GM23338 (cell line): ENCODE measurements around the gene PKP2. TPM values are rescaled to one million over a fixed set of nuclear protein-coding genes. Genes with fewer than 3 reads are reported as not detected.

Experiments
- ATAC-seq: fragments of 200-7000 bp; cut with Tn5 transposase; 3 replicates; pipeline ENCODE4 v1.9.1; 2020
- DNase-seq: peaks from one replicate; pipeline ENCODE4 v3.0.0-alpha.2; 2015; ENCODE audit warnings: low spot score
- H2AFZ ChIP-seq: fragments of 200-600 bp; sonication (generic); 2 replicates; pipeline ENCODE4 v1.8.0; 2016; ENCODE audit warnings: antibody characterized with exemption, mild to moderate bottlenecking, moderate library complexity
- H3F3A ChIP-seq: fragments of 200-600 bp; sonication (generic); replicated peaks from 2 replicates; pipeline ENCODE4 v1.8.0; 2017; ENCODE audit warnings: antibody characterized with exemption, mixed run types, low read depth
- H3K27ac ChIP-seq: fragments of 200-600 bp; sonication (generic); 2 replicates; pipeline ENCODE4 v1.6.1; 2016; ENCODE audit warnings: low read depth
- H3K27me3 ChIP-seq: fragments of 200-600 bp; sonication (generic); 2 replicates; pipeline ENCODE4 v1.8.0; 2016; ENCODE audit warnings: mild to moderate bottlenecking, mixed run types, moderate library complexity; ENCODE audit not compliant: insufficient read depth
- H3K36me3 ChIP-seq: fragments of 200-600 bp; sonication (generic); 2 replicates; pipeline ENCODE4 v1.8.0; 2016; ENCODE audit warnings: mild to moderate bottlenecking; ENCODE audit not compliant: insufficient read depth
- H3K4me1 ChIP-seq: fragments of 200-600 bp; sonication (generic); 2 replicates; pipeline ENCODE4 v1.8.0; 2016; ENCODE audit warnings: mild to moderate bottlenecking, moderate library complexity; ENCODE audit not compliant: insufficient read depth
- H3K4me2 ChIP-seq: fragments of 200-600 bp; sonication (generic); 2 replicates; pipeline ENCODE4 v1.7.1; 2017; ENCODE audit warnings: mixed run types
- H3K4me3 ChIP-seq: fragments of 200-600 bp; sonication (generic); 2 replicates; pipeline ENCODE4 v1.6.1; 2016; ENCODE audit warnings: mixed run types
- H3K79me2 ChIP-seq: fragments of 200-600 bp; sonication (generic); replicated peaks from 2 replicates; pipeline ENCODE4 v1.8.0; 2017; ENCODE audit warnings: mild to moderate bottlenecking; ENCODE audit not compliant: insufficient read depth
- H3K9me2 ChIP-seq: fragments of 200-600 bp; sonication (generic); 2 replicates; pipeline ENCODE4 v1.8.0; 2017; ENCODE audit not compliant: insufficient read depth
- H4K20me1 ChIP-seq: fragments of 200-600 bp; sonication (generic); replicated peaks from 2 replicates; pipeline ENCODE4 v1.8.0; 2017; ENCODE audit warnings: mild to moderate bottlenecking; ENCODE audit not compliant: insufficient read depth
- H3K27ac Mint-ChIP-seq: 2 replicates; pipeline ENCODE4 v1.8.0; 2020; ENCODE audit warnings: inconsistent platforms, mild to moderate bottlenecking, moderate library complexity, mixed read lengths
- H3K27me3 Mint-ChIP-seq: 3 replicates; pipeline ENCODE4 v1.8.0; 2022; ENCODE audit warnings: low read depth, mild to moderate bottlenecking, moderate library complexity, mixed read lengths, inconsistent platforms; ENCODE audit not compliant: insufficient read depth, poor library complexity
- H3K36me3 Mint-ChIP-seq: 3 replicates; pipeline ENCODE4 v1.8.0; 2021; ENCODE audit warnings: low read depth, mild to moderate bottlenecking, inconsistent platforms, moderate library complexity, mixed read lengths
- H3K4me1 Mint-ChIP-seq: 3 replicates; pipeline ENCODE4 v1.8.0; 2020; ENCODE audit warnings: mild to moderate bottlenecking, inconsistent platforms, mixed read lengths
- H3K4me3 Mint-ChIP-seq: 3 replicates; pipeline ENCODE4 v1.8.0; 2021; ENCODE audit warnings: moderate library complexity, mild to moderate bottlenecking, inconsistent platforms, mixed read lengths
- H3K9me3 Mint-ChIP-seq: 3 replicates; pipeline ENCODE4 v1.8.0; 2020; ENCODE audit warnings: moderate library complexity, mild to moderate bottlenecking, inconsistent platforms, mixed read lengths
- CREB1 ChIP-seq: fragments of 250-450 bp; sonication (Bioruptor Pico); IDR thresholded peaks from 2 replicates; pipeline ENCODE4 v1.5.0; 2020; ENCODE audit warnings: low read depth, mild to moderate bottlenecking, moderate library complexity
- EZH2 ChIP-seq: fragments of 200-600 bp; sonication (generic); IDR thresholded peaks from one replicate; pipeline ENCODE4 v1.8.0; 2017; ENCODE audit warnings: antibody characterized with exemption, mild to moderate bottlenecking, low read depth; ENCODE audit not compliant: unreplicated experiment
- EZH2phosphoT487 ChIP-seq: fragments of 200-600 bp; sonication (generic); IDR thresholded peaks from one replicate; pipeline ENCODE4 v1.8.1; 2018; ENCODE audit warnings: antibody characterized with exemption; ENCODE audit not compliant: unreplicated experiment
- NANOG ChIP-seq: IDR thresholded peaks from 2 replicates; pipeline ENCODE4 v1.6.1; 2016; ENCODE audit warnings: antibody characterized with exemption, borderline replicate concordance
- POLR2AphosphoS5 ChIP-seq: IDR thresholded peaks from 2 replicates; pipeline ENCODE4 v1.6.1; 2016; ENCODE audit warnings: antibody characterized with exemption, low read depth
- STAT1 ChIP-seq: IDR thresholded peaks from one replicate; pipeline ENCODE4 v1.6.1; 2016; ENCODE audit warnings: antibody characterized with exemption; ENCODE audit not compliant: unreplicated experiment
- ZNF114 ChIP-seq: fragments of 250-450 bp; sonication (Bioruptor Pico); IDR thresholded peaks from 2 replicates; pipeline ENCODE4 v1.5.0; 2020; ENCODE audit warnings: mild to moderate bottlenecking, moderate library complexity
- ZNF331 ChIP-seq: fragments of 250-450 bp; sonication (Bioruptor Pico); IDR thresholded peaks from 2 replicates; pipeline ENCODE4 v1.5.0; 2020; ENCODE audit warnings: low read depth, mild to moderate bottlenecking, moderate library complexity
- polyA plus RNA-seq: library from polyadenylated mRNA; unstranded; fragments of >200 nt; fragmentation: Nextera tagmentation; extraction: Ambion mirVana; gene quantifications from 2 replicates; pipeline ENCODE4 v1.2.1, GENCODE V29; 2016
- total RNA-seq: library from RNA; depleted of rRNA; stranded (reverse); fragments of >200 nt; shearing (Covaris generic); gene quantifications from 2 replicates; pipeline ENCODE4 v1.2.3, GENCODE V29; 2014
- TF ChIP-seq, protein P1 (sequence below): fragments of 250-450 bp; sonication (Bioruptor Pico); IDR thresholded peaks from 2 replicates; pipeline ENCODE4 v1.5.0; 2020; ENCODE audit warnings: mild to moderate bottlenecking, moderate library complexity
- TF ChIP-seq, protein P2 (sequence below): IDR thresholded peaks from 2 replicates; pipeline ENCODE4 v1.6.1; 2016; ENCODE audit warnings: antibody characterized with exemption
- TF ChIP-seq, protein P3 (sequence below), 2 experiments: fragments of 200-600 bp in 1 of 2; sonication (generic) in 1 of 2; conservative IDR thresholded peaks; 2 replicates each; pipeline versions ENCODE4 v1.5.1 to v1.6.1; 2016 to 2017; ENCODE audit warnings: antibody characterized with exemption in 2 of 2, low read depth in 2 of 2, mild to moderate bottlenecking in 2 of 2, moderate library complexity in 1 of 2
- TF ChIP-seq, protein P4 (sequence below): IDR thresholded peaks from one replicate; pipeline ENCODE4 v1.6.1; 2018; ENCODE audit warnings: antibody characterized with exemption; ENCODE audit not compliant: unreplicated experiment

PKP2 gene
- total and polyA plus RNA-seq, 2 experiments from 2014 or later: 24.6 to 47.6 TPM

DNA sequence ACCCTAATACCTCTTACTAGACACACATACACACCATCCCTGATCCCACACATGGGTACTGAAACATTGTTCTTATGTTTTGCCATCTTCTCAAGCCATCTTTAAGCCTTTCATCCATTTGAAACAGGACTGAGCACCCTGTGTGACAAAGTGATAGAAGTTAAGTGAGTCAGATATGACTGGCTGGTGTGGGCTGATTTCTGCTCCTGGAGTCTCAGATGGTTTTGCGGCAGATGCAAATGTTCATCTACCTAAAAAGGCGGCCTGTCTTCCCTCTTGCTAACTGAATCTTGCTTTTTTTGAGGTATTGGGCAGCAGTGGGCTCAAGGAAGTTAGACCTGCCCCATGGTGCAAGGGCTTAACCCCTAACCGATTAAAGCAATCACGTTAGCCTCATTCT is 30.4 kb upstream of the PKP2 start:
- Mint-ChIP-seq H3K4me1 (no peaks in the 10 kb centered on the region), H3K27me3 (no peaks in the 10 kb centered on the region), H3K4me3 (no peak overlapping the region), H3K27ac (no peak overlapping the region), H3K36me3 (no peaks in the 10 kb centered on the region), H3K9me3 (no peaks in the 10 kb centered on the region; the same call in 2 of the 3 replicates)
- Histone ChIP-seq H3K79me2 (no peaks in the 10 kb centered on the region), H3K27me3 (no peaks in the 10 kb centered on the region), H3K9me2 (no peaks in the 10 kb centered on the region), H2AFZ (0 out of 2 replicates have a peak overlapping the region, but pooled peaks have one; percentile 56), H3F3A (no peaks in the 10 kb centered on the region), H3K4me3 (no peak overlapping the region), H3K27ac (no peak overlapping the region), H3K4me2 (no peak overlapping the region), H3K36me3 (no peaks in the 10 kb centered on the region), H3K4me1 (no peaks in the 10 kb centered on the region), H4K20me1 (no peaks in the 10 kb centered on the region)
- ATAC-seq (no peak), DNase-seq (no peak)
- TF ChIP-seq ZNF331 (CRISPR knock-in tag) (no peak), STAT1 (no peak), EZH2phosphoT487 (no peak), POLR2AphosphoS5 (no peak), CREB1 (CRISPR knock-in tag) (no peak), EZH2 (no peak), ZNF114 (no peak), NANOG (no peak)
- TF ChIP-seq, protein P1, sequence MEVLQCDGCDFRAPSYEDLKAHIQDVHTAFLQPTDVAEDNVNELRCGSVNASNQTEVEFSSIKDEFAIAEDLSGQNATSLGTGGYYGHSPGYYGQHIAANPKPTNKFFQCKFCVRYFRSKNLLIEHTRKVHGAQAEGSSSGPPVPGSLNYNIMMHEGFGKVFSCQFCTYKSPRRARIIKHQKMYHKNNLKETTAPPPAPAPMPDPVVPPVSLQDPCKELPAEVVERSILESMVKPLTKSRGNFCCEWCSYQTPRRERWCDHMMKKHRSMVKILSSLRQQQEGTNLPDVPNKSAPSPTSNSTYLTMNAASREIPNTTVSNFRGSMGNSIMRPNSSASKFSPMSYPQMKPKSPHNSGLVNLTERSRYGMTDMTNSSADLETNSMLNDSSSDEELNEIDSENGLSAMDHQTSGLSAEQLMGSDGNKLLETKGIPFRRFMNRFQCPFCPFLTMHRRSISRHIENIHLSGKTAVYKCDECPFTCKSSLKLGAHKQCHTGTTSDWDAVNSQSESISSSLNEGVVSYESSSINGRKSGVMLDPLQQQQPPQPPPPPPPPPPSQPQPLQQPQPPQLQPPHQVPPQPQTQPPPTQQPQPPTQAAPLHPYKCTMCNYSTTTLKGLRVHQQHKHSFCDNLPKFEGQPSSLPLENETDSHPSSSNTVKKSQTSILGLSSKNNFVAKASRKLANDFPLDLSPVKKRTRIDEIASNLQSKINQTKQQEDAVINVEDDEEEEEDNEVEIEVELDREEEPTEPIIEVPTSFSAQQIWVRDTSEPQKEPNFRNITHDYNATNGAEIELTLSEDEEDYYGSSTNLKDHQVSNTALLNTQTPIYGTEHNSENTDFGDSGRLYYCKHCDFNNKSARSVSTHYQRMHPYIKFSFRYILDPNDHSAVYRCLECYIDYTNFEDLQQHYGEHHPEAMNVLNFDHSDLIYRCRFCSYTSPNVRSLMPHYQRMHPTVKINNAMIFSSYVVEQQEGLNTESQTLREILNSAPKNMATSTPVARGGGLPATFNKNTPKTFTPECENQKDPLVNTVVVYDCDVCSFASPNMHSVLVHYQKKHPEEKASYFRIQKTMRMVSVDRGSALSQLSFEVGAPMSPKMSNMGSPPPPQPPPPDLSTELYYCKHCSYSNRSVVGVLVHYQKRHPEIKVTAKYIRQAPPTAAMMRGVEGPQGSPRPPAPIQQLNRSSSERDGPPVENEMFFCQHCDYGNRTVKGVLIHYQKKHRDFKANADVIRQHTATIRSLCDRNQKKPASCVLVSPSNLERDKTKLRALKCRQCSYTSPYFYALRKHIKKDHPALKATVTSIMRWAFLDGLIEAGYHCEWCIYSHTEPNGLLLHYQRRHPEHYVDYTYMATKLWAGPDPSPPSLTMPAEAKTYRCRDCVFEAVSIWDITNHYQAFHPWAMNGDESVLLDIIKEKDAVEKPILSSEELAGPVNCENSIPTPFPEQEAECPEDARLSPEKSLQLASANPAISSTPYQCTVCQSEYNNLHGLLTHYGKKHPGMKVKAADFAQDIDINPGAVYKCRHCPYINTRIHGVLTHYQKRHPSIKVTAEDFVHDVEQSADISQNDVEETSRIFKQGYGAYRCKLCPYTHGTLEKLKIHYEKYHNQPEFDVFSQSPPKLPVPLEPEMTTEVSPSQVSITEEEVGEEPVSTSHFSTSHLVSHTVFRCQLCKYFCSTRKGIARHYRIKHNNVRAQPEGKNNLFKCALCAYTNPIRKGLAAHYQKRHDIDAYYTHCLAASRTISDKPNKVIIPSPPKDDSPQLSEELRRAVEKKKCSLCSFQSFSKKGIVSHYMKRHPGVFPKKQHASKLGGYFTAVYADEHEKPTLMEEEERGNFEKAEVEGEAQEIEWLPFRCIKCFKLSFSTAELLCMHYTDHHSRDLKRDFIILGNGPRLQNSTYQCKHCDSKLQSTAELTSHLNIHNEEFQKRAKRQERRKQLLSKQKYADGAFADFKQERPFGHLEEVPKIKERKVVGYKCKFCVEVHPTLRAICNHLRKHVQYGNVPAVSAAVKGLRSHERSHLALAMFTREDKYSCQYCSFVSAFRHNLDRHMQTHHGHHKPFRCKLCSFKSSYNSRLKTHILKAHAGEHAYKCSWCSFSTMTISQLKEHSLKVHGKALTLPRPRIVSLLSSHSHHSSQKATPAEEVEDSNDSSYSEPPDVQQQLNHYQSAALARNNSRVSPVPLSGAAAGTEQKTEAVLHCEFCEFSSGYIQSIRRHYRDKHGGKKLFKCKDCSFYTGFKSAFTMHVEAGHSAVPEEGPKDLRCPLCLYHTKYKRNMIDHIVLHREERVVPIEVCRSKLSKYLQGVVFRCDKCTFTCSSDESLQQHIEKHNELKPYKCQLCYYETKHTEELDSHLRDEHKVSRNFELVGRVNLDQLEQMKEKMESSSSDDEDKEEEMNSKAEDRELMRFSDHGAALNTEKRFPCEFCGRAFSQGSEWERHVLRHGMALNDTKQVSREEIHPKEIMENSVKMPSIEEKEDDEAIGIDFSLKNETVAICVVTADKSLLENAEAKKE: no peak
- TF ChIP-seq, protein P2, sequence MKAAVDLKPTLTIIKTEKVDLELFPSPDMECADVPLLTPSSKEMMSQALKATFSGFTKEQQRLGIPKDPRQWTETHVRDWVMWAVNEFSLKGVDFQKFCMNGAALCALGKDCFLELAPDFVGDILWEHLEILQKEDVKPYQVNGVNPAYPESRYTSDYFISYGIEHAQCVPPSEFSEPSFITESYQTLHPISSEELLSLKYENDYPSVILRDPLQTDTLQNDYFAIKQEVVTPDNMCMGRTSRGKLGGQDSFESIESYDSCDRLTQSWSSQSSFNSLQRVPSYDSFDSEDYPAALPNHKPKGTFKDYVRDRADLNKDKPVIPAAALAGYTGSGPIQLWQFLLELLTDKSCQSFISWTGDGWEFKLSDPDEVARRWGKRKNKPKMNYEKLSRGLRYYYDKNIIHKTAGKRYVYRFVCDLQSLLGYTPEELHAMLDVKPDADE: no peak
- TF ChIP-seq, protein P3, sequence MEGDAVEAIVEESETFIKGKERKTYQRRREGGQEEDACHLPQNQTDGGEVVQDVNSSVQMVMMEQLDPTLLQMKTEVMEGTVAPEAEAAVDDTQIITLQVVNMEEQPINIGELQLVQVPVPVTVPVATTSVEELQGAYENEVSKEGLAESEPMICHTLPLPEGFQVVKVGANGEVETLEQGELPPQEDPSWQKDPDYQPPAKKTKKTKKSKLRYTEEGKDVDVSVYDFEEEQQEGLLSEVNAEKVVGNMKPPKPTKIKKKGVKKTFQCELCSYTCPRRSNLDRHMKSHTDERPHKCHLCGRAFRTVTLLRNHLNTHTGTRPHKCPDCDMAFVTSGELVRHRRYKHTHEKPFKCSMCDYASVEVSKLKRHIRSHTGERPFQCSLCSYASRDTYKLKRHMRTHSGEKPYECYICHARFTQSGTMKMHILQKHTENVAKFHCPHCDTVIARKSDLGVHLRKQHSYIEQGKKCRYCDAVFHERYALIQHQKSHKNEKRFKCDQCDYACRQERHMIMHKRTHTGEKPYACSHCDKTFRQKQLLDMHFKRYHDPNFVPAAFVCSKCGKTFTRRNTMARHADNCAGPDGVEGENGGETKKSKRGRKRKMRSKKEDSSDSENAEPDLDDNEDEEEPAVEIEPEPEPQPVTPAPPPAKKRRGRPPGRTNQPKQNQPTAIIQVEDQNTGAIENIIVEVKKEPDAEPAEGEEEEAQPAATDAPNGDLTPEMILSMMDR (conservative IDR thresholded peaks at IDR 0.05; ENCODE audit: low read depth in 2 of 2): no peak
- TF ChIP-seq, protein P4, sequence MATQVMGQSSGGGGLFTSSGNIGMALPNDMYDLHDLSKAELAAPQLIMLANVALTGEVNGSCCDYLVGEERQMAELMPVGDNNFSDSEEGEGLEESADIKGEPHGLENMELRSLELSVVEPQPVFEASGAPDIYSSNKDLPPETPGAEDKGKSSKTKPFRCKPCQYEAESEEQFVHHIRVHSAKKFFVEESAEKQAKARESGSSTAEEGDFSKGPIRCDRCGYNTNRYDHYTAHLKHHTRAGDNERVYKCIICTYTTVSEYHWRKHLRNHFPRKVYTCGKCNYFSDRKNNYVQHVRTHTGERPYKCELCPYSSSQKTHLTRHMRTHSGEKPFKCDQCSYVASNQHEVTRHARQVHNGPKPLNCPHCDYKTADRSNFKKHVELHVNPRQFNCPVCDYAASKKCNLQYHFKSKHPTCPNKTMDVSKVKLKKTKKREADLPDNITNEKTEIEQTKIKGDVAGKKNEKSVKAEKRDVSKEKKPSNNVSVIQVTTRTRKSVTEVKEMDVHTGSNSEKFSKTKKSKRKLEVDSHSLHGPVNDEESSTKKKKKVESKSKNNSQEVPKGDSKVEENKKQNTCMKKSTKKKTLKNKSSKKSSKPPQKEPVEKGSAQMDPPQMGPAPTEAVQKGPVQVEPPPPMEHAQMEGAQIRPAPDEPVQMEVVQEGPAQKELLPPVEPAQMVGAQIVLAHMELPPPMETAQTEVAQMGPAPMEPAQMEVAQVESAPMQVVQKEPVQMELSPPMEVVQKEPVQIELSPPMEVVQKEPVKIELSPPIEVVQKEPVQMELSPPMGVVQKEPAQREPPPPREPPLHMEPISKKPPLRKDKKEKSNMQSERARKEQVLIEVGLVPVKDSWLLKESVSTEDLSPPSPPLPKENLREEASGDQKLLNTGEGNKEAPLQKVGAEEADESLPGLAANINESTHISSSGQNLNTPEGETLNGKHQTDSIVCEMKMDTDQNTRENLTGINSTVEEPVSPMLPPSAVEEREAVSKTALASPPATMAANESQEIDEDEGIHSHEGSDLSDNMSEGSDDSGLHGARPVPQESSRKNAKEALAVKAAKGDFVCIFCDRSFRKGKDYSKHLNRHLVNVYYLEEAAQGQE: no peak
